ENCODE results near the gene RAP1GAP2. TPM values are rescaled to one million over a fixed set of nuclear protein-coding genes. Genes with fewer than 3 reads are reported as not detected.

RAP1GAP2 gene
- polyA plus RNA-seq, 1 experiment, result 2.8 TPM

DNA sequence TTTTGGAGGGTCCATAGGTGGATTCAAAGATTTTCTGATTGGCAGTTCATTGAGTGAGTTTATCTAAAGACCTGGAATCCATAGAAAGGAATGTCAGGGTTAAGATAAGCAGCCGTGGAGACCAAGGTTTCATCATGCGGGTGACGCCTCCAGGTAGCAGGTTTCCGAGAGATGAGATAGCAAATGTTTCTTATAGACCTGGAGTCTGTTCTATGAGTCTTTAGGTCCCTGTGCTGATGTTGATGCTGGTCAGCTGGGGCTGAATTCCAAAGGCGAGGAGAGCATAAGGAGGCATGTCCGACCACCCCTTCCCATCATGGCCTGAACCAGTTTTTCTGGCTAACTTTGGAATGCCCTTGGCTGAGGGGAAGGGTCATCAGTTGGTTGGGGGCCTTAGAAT lies 80.2 kb downstream of the RAP1GAP2 start:
- no peak for DNase-seq (ENCODE audit: low read depth, low spot score)
- Histone ChIP-seq H3K4me3 (ENCODE audit: low read depth, low read length) (no peak overlapping the region), H3K27ac (ENCODE audit: low read depth, low read length) (no peak overlapping the region), H3K9me3 (ENCODE audit: control insufficient read depth, insufficient read depth, low read length) (peaks cover 5% of the 10 kb centered on the region; the same call in 1 of the 2 replicates), H3K27me3 (ENCODE audit: control insufficient read depth, insufficient read depth, low read length) (no peaks in the 10 kb centered on the region)
- POLR2A ChIA-PET, result no interaction called here
- no peak for TF ChIP-seq CTCF (IDR thresholded peaks at IDR 0.05; ENCODE audit: low read depth, low read length)
- CTCF ChIA-PET, result no interaction called here

- H3K27ac ChIP-seq (ENCODE audit: low read depth, low read length), result no peak overlapping the region
- H3K4me3 ChIP-seq (ENCODE audit: low read depth, low read length), result no peak overlapping the region
- no peak for DNase-seq (ENCODE audit: low read depth, low spot score)
- TF ChIP-seq CTCF (IDR thresholded peaks at IDR 0.05; ENCODE audit: low read depth, low read length), result no peak
- H3K9me3 ChIP-seq (ENCODE audit: control insufficient read depth, insufficient read depth, low read length), result peaks cover 5% of the 10 kb centered on the region; the same call in 1 of the 2 replicates
- POLR2A ChIA-PET, result no interaction called here
- no peaks in the 10 kb centered on the region for H3K27me3 ChIP-seq (ENCODE audit: control insufficient read depth, insufficient read depth, low read length)
- CTCF ChIA-PET, result interaction anchor here (0.6 kb wide), 1 partner anchor 43 kb away, joined by 4 read pairs; no protein-coding TSS in a partner anchor
Observed at GRCh38 chr17:2878751-2879254, 82.6 kb downstream of the RAP1GAP2 start.

- no peak for DNase-seq (ENCODE audit: low read depth, low spot score)
- POLR2A ChIA-PET, result no interaction called here
- TF ChIP-seq CTCF (IDR thresholded peaks at IDR 0.05; ENCODE audit: low read depth, low read length), result no peak
- Histone ChIP-seq H3K27ac (ENCODE audit: low read depth, low read length) (no peak overlapping the region), H3K4me3 (ENCODE audit: low read depth, low read length) (no peak overlapping the region), H3K27me3 (ENCODE audit: control insufficient read depth, insufficient read depth, low read length) (no peaks in the 10 kb centered on the region), H3K9me3 (ENCODE audit: control insufficient read depth, insufficient read depth, low read length) (peaks cover 5% of the 10 kb centered on the region; the same call in 1 of the 2 replicates)
- CTCF ChIA-PET, result no interaction called here
Observed at GRCh38 chr17:2880050-2880449, 83.8 kb downstream of the RAP1GAP2 start.

GRCh38 chr17:2881295-2881694 lies 85.1 kb downstream of the RAP1GAP2 start:
- TF ChIP-seq CTCF (IDR thresholded peaks at IDR 0.05; ENCODE audit: low read depth, low read length), result no peak
- Histone ChIP-seq H3K4me3 (ENCODE audit: low read depth, low read length) (no peak overlapping the region), H3K27ac (ENCODE audit: low read depth, low read length) (no peak overlapping the region), H3K27me3 (ENCODE audit: control insufficient read depth, insufficient read depth, low read length) (no peaks in the 10 kb centered on the region), H3K9me3 (ENCODE audit: control insufficient read depth, insufficient read depth, low read length) (peaks cover 5% of the 10 kb centered on the region; the same call in 1 of the 2 replicates)
- ChIA-PET POLR2A (interaction anchor here (0.7 kb wide), 1 partner anchor 655 kb away, joined by 5 read pairs; no protein-coding TSS in a partner anchor), CTCF (no interaction called here)
- DNase-seq (ENCODE audit: low read depth, low spot score), result no peak

GRCh38 chr17:2883544-2884213 lies 87.4 kb downstream of the RAP1GAP2 start:
- no peak overlapping the region for H3K4me3 ChIP-seq (ENCODE audit: low read depth, low read length)
- H3K27ac ChIP-seq (ENCODE audit: low read depth, low read length), result no peak overlapping the region
- H3K27me3 ChIP-seq (ENCODE audit: control insufficient read depth, insufficient read depth, low read length), result no peaks in the 10 kb centered on the region
- ChIA-PET CTCF (no interaction called here), POLR2A (no interaction called here)
- no peak for DNase-seq (ENCODE audit: low read depth, low spot score)
- no peak for TF ChIP-seq CTCF (IDR thresholded peaks at IDR 0.05; ENCODE audit: low read depth, low read length)
- peaks cover 2% of the 10 kb centered on the region; the same call in 1 of the 2 replicates for H3K9me3 ChIP-seq (ENCODE audit: control insufficient read depth, insufficient read depth, low read length)

Measured in AG04450 (cell line).